IMR-90 (cell line): ENCODE results near the gene CACNA1D. TPM values are rescaled to one million over a fixed set of nuclear protein-coding genes. Genes with fewer than 3 reads are reported as not detected.

ENCODE experiments used
- ATAC-seq: fragments of 200-7000 bp; cut with Tn5 transposase; 2 replicates; pipeline ENCODE4 v1.9.1; 2020; ENCODE audit warnings: low read depth, mild to moderate bottlenecking, moderate library complexity
- BruUV-seq: library from RNA; stranded (reverse); fragments of 400-500 nt; replicated peaks from 2 replicates; lab custom pipeline; 2021; lab: Mats Ljungman, UMichigan
- CTCF ChIA-PET: fragments of 300-600 bp; formaldehyde crosslinking; extraction: SDS; loops from one replicate; lab custom pipeline; 2021; ENCODE audit warnings: antibody characterized with exemption; lab: Yijun Ruan, JAX
- POLR2A ChIA-PET: fragments of 300-600 bp; sonication (Branson Sonifier 250); formaldehyde crosslinking; loops from one replicate; lab custom pipeline; 2022; ENCODE audit warnings: antibody characterized with exemption; ENCODE audit not compliant: unreplicated experiment; lab: Charles Lee
- DNase-seq: peaks from one replicate; pipeline ENCODE4 v3.0.0; 2013
- H2AFZ ChIP-seq: replicated peaks from 2 replicates; pipeline ENCODE3; 2013; ENCODE audit warnings: low read length, mild to moderate bottlenecking; ENCODE audit not compliant: poor library complexity
- H2AK5ac ChIP-seq: 2 replicates; pipeline ENCODE4 v1.6.1; 2013; ENCODE audit warnings: low read depth, low read length, inconsistent platforms
- H2AK9ac ChIP-seq: replicated peaks from 2 replicates; pipeline ENCODE3; 2013; ENCODE audit warnings: mild to moderate bottlenecking, low read depth, low read length, moderate library complexity; ENCODE audit not compliant: poor library complexity
- H2BK120ac ChIP-seq: 2 replicates; pipeline ENCODE4 v1.6.1; 2013; ENCODE audit warnings: low read depth, low read length, inconsistent platforms
- H2BK15ac ChIP-seq: 3 replicates; pipeline ENCODE4 v1.6.1; 2013; ENCODE audit warnings: low read depth, low read length, inconsistent platforms
- H2BK20ac ChIP-seq: 2 replicates; pipeline ENCODE4 v1.6.1; 2013; ENCODE audit warnings: low read depth, mild to moderate bottlenecking, inconsistent platforms, low read length, moderate library complexity
- H2BK5ac ChIP-seq: 2 replicates; pipeline ENCODE4 v1.6.1; 2013; ENCODE audit warnings: mild to moderate bottlenecking, low read depth, low read length, inconsistent platforms; ENCODE audit not compliant: poor library complexity, severe bottlenecking
- H3K14ac ChIP-seq: replicated peaks from 2 replicates; pipeline ENCODE4 v1.6.1; 2013; ENCODE audit warnings: low read depth, low read length, inconsistent platforms
- H3K18ac ChIP-seq: 2 replicates; pipeline ENCODE4 v1.6.1; 2013; ENCODE audit warnings: low read depth, low read length, control low read depth
- H3K23ac ChIP-seq: 2 replicates; pipeline ENCODE4 v1.6.1; 2013; ENCODE audit warnings: low read depth, low read length, inconsistent platforms
- H3K27ac ChIP-seq: 2 replicates; pipeline ENCODE4 v1.5.1; 2013; ENCODE audit warnings: mild to moderate bottlenecking, control low read depth, low read length; ENCODE audit not compliant: insufficient read depth
- H3K27me3 ChIP-seq: 2 replicates; pipeline ENCODE4 v1.6.1; 2013; ENCODE audit warnings: low read length; ENCODE audit not compliant: control insufficient read depth, insufficient read depth
- H3K36me3 ChIP-seq: 2 replicates; pipeline ENCODE4 v1.6.1; 2013; ENCODE audit warnings: low read length, mixed read lengths; ENCODE audit not compliant: control insufficient read depth, insufficient read depth
- H3K4ac ChIP-seq: 2 replicates; pipeline ENCODE4 v1.6.1; 2013; ENCODE audit warnings: low read depth, low read length, inconsistent platforms
- H3K4me1 ChIP-seq: 2 replicates; pipeline ENCODE4 v1.6.1; 2013; ENCODE audit warnings: low read length, mixed read lengths; ENCODE audit not compliant: control insufficient read depth, insufficient read depth
- H3K4me2 ChIP-seq: 2 replicates; pipeline ENCODE4 v1.6.1; 2013; ENCODE audit warnings: low read depth, mild to moderate bottlenecking, control low read depth, low read length, moderate library complexity
- H3K4me3 ChIP-seq: 2 replicates; pipeline ENCODE4 v1.5.1; 2013; ENCODE audit warnings: low read depth, mild to moderate bottlenecking, control low read depth, low read length, moderate library complexity; ENCODE audit not compliant: insufficient read depth
- H3K56ac ChIP-seq: 2 replicates; pipeline ENCODE4 v1.6.1; 2013; ENCODE audit warnings: low read length, inconsistent platforms; ENCODE audit not compliant: insufficient read depth; ENCODE audit errors: extremely low read depth
- H3K79me1 ChIP-seq, 2 experiments: 2 replicates each; pipeline ENCODE4 v1.6.1; 2013; ENCODE audit warnings: low read length in 2 of 2, inconsistent platforms in 1 of 2, low read depth in 1 of 2
- H3K9ac ChIP-seq: 2 replicates; pipeline ENCODE4 v1.6.1; 2013; ENCODE audit warnings: low read depth, low read length, control low read depth
- H3K9me1 ChIP-seq: 2 replicates; pipeline ENCODE4 v1.6.1; 2013; ENCODE audit warnings: low read length, inconsistent platforms; ENCODE audit not compliant: insufficient read depth
- H3K9me3 ChIP-seq: 2 replicates; pipeline ENCODE4 v1.6.1; 2013; ENCODE audit warnings: low read length; ENCODE audit not compliant: control insufficient read depth, insufficient read depth
- H4K20me1 ChIP-seq: 2 replicates; pipeline ENCODE4 v1.6.1; 2013; ENCODE audit warnings: low read length, inconsistent platforms; ENCODE audit not compliant: insufficient read depth
- H4K5ac ChIP-seq: 2 replicates; pipeline ENCODE4 v1.6.1; 2013; ENCODE audit warnings: mild to moderate bottlenecking, low read depth, low read length, control low read depth
- H4K8ac ChIP-seq, 2 experiments: 2 replicates each; pipeline ENCODE4 v1.6.1; 2013; ENCODE audit warnings: low read depth in 2 of 2, low read length in 2 of 2, control low read depth in 1 of 2, inconsistent platforms in 1 of 2
- H4K91ac ChIP-seq: 2 replicates; pipeline ENCODE4 v1.6.1; 2013; ENCODE audit warnings: low read depth, low read length, inconsistent platforms; ENCODE audit not compliant: insufficient read depth
- CEBPB ChIP-seq: IDR thresholded peaks from 2 replicates; pipeline ENCODE4 v1.6.1; 2012; ENCODE audit warnings: low read depth, low read length, improper control_type of control experiment
- FOS ChIP-seq: fragments of 150-350 bp; IDR thresholded peaks from 2 replicates; pipeline ENCODE4 v1.6.1; 2016; ENCODE audit warnings: low read depth, low read length
- MXI1 ChIP-seq: IDR thresholded peaks from 2 replicates; pipeline ENCODE4 v1.6.1; 2012; ENCODE audit warnings: low read depth, mild to moderate bottlenecking, low read length, moderate library complexity, borderline replicate concordance
- RAD21 ChIP-seq: IDR thresholded peaks from 2 replicates; pipeline ENCODE4 v1.6.1; 2012; ENCODE audit warnings: low read length, improper control_type of control experiment
- WGBS, 2 experiments: methylation state at CpG; one replicate each; pipeline versions ENCODE4 v1.1.5 to v1.1.7; 2013; ENCODE audit warnings: missing lambda C conversion rate in 2 of 2; ENCODE audit not compliant: insufficient read length in 1 of 2; ENCODE audit errors: extremely low coverage in 2 of 2; 5-methylcytosine and 5-hydroxymethylcytosine counted together
- dilution Hi-C: fragments of 300-500 bp; cut with HindIII; formaldehyde crosslinking; loops from one replicate; pipeline ENCODE4 v1.14.3; 2018; ENCODE audit warnings: low sequenced_read_pairs; ENCODE audit not compliant: unreplicated experiment
- in situ Hi-C: fragments of 300-500 bp; cut with MboI; formaldehyde crosslinking; loops from 3 replicates; pipeline ENCODE4 v1.14.3; 2019; ENCODE audit warnings: low sequenced_read_pairs, inconsistent platforms, mixed read lengths
- intact Hi-C: fragments of 100-400 bp; cut with micrococcal nuclease; formaldehyde crosslinking; loops from 2 replicates; pipeline ENCODE4 v1.10.0; 2022
- polyA plus RNA-seq, 3 experiments: library from polyadenylated mRNA; depleted of rRNA; stranded (reverse); fragments of >200 nt; gene quantifications; 2 replicates each; pipeline ENCODE4 v1.2.3, GENCODE V29; 2012; ENCODE audit warnings: low replicate concordance in 1 of 3
- total RNA-seq: library from RNA; depleted of rRNA; stranded (reverse); fragments of >200 nt; gene quantifications from 2 replicates; pipeline ENCODE4 v1.2.3, GENCODE V29; 2012
- TF ChIP-seq, protein P1 (sequence below): fragments of 150-350 bp; IDR thresholded peaks from 2 replicates; pipeline ENCODE4 v1.6.1; 2016; ENCODE audit warnings: low read depth, mild to moderate bottlenecking, low read length, moderate library complexity, borderline replicate concordance

Gene CACNA1D
- total and polyA plus RNA-seq, 2 of the 4 experiments (the other 2 are of a cell fraction): 0.07 TPM; not detected in 1

DNA sequence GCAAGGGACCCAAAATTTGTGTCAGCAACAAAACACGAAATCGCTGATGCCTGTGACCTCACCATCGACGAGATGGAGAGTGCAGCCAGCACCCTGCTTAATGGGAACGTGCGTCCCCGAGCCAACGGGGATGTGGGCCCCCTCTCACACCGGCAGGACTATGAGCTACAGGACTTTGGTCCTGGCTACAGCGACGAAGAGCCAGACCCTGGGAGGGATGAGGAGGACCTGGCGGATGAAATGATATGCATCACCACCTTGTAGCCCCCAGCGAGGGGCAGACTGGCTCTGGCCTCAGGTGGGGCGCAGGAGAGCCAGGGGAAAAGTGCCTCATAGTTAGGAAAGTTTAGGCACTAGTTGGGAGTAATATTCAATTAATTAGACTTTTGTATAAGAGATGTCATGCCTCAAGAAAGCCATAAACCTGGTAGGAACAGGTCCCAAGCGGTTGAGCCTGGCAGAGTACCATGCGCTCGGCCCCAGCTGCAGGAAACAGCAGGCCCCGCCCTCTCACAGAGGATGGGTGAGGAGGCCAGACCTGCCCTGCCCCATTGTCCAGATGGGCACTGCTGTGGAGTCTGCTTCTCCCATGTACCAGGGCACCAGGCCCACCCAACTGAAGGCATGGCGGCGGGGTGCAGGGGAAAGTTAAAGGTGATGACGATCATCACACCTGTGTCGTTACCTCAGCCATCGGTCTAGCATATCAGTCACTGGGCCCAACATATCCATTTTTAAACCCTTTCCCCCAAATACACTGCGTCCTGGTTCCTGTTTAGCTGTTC lies 316.9 kb downstream of the CACNA1D start (continued):
- no peak for TF ChIP-seq MXI1

DNA sequence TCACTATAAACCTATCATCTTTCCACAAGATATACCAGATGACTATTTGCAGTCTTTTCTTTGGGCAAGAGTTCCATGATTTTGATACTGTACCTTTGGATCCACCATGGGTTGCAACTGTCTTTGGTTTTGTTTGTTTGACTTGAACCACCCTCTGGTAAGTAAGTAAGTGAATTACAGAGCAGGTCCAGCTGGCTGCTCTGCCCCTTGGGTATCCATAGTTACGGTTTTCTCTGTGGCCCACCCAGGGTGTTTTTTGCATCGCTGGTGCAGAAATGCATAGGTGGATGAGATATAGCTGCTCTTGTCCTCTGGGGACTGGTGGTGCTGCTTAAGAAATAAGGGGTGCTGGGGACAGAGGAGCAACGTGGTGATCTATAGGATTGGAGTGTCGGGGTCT lies 318.0 kb downstream of the CACNA1D start:
- peaks cover 11% of the 10 kb centered on the region for H3K27me3 ChIP-seq
- no peak overlapping the region for H2AK5ac ChIP-seq
- intact Hi-C loops: no loop called here
- TF ChIP-seq, protein P1, sequence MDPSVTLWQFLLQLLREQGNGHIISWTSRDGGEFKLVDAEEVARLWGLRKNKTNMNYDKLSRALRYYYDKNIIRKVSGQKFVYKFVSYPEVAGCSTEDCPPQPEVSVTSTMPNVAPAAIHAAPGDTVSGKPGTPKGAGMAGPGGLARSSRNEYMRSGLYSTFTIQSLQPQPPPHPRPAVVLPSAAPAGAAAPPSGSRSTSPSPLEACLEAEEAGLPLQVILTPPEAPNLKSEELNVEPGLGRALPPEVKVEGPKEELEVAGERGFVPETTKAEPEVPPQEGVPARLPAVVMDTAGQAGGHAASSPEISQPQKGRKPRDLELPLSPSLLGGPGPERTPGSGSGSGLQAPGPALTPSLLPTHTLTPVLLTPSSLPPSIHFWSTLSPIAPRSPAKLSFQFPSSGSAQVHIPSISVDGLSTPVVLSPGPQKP: no peak
- TF ChIP-seq CEBPB (no peak), RAD21 (no peak), FOS (no peak), MXI1 (no peak)
- no peak overlapping the region for H2BK120ac ChIP-seq
- H3K14ac ChIP-seq: no peak overlapping the region
- H3K23ac ChIP-seq: no peak overlapping the region
- H2BK15ac ChIP-seq: no peak overlapping the region
- H3K56ac ChIP-seq: no peak overlapping the region
- POLR2A ChIA-PET: no interaction called here
- no peak overlapping the region for H4K5ac ChIP-seq
- no peaks in the 10 kb centered on the region for H3K36me3 ChIP-seq
- in situ Hi-C loops: no loop called here
- H3K27ac ChIP-seq: no peak overlapping the region
- no TSS peak for BruUV-seq
- H3K4me3 ChIP-seq: no peak overlapping the region
- H2AK9ac ChIP-seq: no peak overlapping the region
- no peak overlapping the region for H2BK5ac ChIP-seq
- no peak overlapping the region for H3K18ac ChIP-seq
- dilution Hi-C loops: no loop called here
- 60% methylated on average over 2 of the region's 4 CpGs; no CpG with 5 or more reads in 1 of the 2 experiments for WGBS, 2 experiments
- H4K91ac ChIP-seq: no peak overlapping the region
- ATAC-seq (no peak), DNase-seq (no peak)
- CTCF ChIA-PET: no interaction called here
- no peak overlapping the region for H2BK20ac ChIP-seq
- no peaks in the 10 kb centered on the region for H4K20me1 ChIP-seq
- H3K79me1 ChIP-seq: no peaks in the 10 kb centered on the region
- H3K9me1 ChIP-seq: no peaks in the 10 kb centered on the region
- H3K4ac ChIP-seq: no peak overlapping the region
- H4K8ac ChIP-seq: no peak overlapping the region
- no peaks in the 10 kb centered on the region for H3K4me1 ChIP-seq
- H3K4me2 ChIP-seq: no peak overlapping the region
- no peak overlapping the region for H3K9ac ChIP-seq
- H3K9me3 ChIP-seq: no peaks in the 10 kb centered on the region
- no peak overlapping the region for H2AFZ ChIP-seq
